NCI-H146 treated with DMSO at 0.1 percent for 48 hours (cell line): ENCODE results near the gene SUPT7L.
"Not testable (repeated sequence)": the region's sequence is repeated elsewhere in the genome, so short reads cannot be mapped to it uniquely, and the experiment has no call there.

Source experiments
- DNase-seq: peaks from one replicate; lab custom pipeline; 2025; ENCODE audit not compliant: unreplicated experiment; lab: John Stamatoyannopoulos, UW

SUPT7L gene

GRCh38 chr2:27640722-27641245 is 22.6 kb downstream of the SUPT7L start:
- no peak for DNase-seq

- no peak for DNase-seq
Observed at GRCh38 chr2:27638709-27639108, 24.7 kb downstream of the SUPT7L start.

- no peak for DNase-seq
Observed at GRCh38 chr2:27638037-27638637, 25.3 kb downstream of the SUPT7L start.

GRCh38 chr2:27636766-27637165 is 26.6 kb downstream of the SUPT7L start:
- no peak for DNase-seq

GRCh38 chr2:27634291-27634690 is 29.1 kb downstream of the SUPT7L start:
- DNase-seq, result no peak

GRCh38 chr2:27630257-27630656 is 33.2 kb downstream of the SUPT7L start:
- DNase-seq, result not testable (repeated sequence)

GRCh38 chr2:27628767-27629709 is 34.4 kb downstream of the SUPT7L start, which contains the start of the genes CCDC121 and GPN1:
Gene CCDC121 (minus strand): TSS chr2:27629012. CDS start chr2:27627799, 1,213 bp downstream.
Gene GPN1 (plus strand): TSS chr2:27629050. CDS start chr2:27629059, 9 bp downstream.
- DNase-seq, result peak; percentile 83

- no peak for DNase-seq
Observed at GRCh38 chr2:27627963-27628766, 35.2 kb downstream of the SUPT7L start.

- DNase-seq, result not testable (repeated sequence)
Observed at GRCh38 chr2:27626921-27627320, 36.5 kb downstream of the SUPT7L start.

GRCh38 chr2:27626323-27626722 is 37.1 kb downstream of the SUPT7L start:
- not testable (repeated sequence) for DNase-seq

GRCh38 chr2:27624943-27625342 is 38.5 kb downstream of the SUPT7L start:
- no peak for DNase-seq

- DNase-seq, result no peak
Observed at GRCh38 chr2:27622921-27623384, 40.5 kb downstream of the SUPT7L start.

GRCh38 chr2:27621524-27621923 is 41.9 kb downstream of the SUPT7L start:
- no peak for DNase-seq

GRCh38 chr2:27615316-27615715 is 48.1 kb downstream of the SUPT7L start:
- DNase-seq, result no peak

- DNase-seq, result no peak
Observed at GRCh38 chr2:27613985-27614384, 49.4 kb downstream of the SUPT7L start.

- DNase-seq, result no peak
Observed at GRCh38 chr2:27606611-27607010, 56.8 kb downstream of the SUPT7L start.
